GM18508 (cell line): ENCODE results near the gene CRADD.
"Not testable (repeated sequence)": the region's sequence is repeated elsewhere in the genome, so short reads cannot be mapped to it uniquely, and the experiment has no call there.

Source experiments
- ATAC-seq: cut with Tn5 transposase; IDR thresholded peaks from one replicate; pipeline ENCODE4 v1.9.1; 2021; ENCODE audit warnings: moderate number of reproducible peaks; ENCODE audit not compliant: insufficient read depth, unreplicated experiment

CRADD gene

DNA sequence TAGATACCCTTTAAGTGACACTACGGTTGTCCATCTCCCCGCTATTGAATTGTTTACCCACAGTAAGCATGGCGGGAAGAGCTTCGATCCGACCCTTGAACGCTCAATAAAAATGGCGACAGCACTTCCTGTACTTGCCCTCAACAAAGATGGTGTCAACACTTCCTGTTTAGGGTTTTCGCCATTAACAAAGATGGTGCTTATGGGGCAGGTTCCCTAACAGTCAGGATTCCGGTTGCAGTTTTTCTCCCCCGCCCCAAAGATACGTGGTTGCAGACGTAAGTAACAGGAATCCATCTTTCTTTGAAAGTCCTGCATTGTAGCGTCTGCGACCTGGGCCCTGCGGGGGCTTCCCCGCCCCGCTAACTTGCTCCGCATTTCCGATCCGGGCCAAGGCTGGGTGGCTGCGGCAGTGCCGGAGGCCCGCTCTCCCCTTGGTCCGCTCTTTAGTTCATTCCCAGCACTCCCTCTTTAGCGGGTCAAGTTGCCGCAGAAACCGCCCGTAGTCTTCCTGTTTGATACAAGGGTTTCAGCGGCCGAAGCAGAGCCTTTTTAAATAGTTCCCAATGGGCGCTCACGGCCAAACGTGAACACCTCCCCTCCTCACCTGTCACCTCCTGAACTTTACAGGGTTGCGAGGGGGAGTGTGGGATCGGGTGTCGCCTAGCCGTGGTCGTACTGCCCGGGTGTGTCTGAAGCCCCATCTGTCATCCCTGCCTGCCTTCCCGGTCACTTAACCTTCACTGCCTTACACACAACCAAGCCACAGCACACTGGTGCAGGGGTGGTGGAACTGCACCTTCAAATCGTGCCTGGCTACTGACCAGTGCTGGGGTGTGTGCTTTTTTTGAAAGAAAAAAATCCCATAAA is at the start of gene CRADD:
TSS of gene CRADD (plus strand) at position 181 of the 870 bp plus-strand sequence.
- peak; percentile 79 for ATAC-seq

DNA sequence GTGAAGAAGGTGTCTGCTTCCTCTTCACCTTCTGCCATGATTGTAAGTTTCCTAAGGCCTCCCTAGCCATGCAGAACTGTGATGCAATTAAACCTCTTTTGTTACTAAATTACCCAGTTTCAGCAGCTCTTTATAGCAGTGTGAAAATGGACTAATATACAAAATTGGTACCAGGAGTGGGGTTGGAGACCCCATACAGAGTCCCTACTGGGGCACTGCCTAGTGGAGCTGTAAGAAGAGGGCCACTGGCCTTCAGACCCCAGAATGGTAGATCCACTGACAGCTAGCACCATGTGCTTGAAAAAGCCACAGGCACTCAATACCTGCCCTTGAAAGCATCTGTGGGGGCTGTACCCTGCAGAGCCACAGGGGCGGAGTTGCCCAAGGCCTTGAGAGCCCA is 44.8 kb upstream of the CRADD start:
- no peak for ATAC-seq

DNA sequence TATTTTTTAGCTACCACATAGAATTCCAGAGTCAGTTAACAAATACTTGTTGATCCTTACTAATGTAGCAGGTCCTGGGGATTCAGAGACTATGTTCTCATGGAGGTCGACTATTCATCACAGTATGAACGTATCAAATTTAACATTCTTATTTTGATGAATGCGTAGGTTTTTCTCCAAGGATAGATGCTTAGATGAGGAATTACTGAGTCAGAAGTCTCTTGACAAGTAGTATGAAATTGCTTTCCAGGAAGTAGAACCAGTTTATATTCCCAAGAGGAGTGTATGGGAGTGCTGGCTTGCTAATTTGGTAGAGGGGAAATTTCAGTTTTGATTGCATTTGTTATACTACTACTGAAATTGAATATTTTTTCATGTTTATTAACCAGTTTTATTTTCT is 42.8 kb upstream of the CRADD start:
- no peak for ATAC-seq

DNA sequence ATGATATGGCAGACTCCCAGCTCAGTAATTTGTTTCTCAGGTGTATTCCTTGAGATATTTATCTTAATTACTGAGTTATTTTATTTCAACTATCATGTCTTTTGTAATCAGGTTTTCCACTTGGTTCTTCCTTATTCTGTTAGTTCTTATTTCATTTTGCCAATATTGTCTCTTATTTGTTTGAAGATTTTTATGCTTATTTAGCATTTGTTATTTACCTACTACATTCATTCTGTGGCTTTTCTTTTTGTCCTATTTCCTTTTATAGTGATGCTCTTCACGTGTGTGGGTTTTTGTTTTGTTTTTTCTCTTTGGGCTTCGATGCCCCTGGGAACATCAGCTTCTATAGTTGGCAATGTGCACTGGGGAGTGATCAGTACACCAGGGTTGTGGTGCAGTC is 40.5 kb upstream of the CRADD start:
- ATAC-seq = no peak

DNA sequence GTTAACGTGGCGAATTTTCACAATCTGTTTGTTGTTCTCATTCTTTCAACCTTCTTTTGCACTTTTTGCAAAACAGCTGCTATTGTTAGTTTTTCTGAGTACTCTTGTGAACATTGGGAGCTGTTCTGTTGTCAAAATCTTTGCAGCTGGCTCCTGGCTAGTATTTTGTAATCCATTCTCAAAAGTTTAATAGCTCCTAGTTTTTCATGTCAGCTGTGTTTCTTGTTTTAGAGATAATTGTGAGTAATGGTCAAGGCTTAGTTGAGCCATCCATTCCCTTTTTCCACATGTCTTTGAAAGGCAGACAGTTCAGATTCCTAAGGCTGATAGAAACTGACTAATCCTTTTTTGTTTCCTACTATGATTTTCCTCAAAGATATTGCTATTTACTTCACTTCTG is 39.1 kb upstream of the CRADD start:
- ATAC-seq = no peak

DNA sequence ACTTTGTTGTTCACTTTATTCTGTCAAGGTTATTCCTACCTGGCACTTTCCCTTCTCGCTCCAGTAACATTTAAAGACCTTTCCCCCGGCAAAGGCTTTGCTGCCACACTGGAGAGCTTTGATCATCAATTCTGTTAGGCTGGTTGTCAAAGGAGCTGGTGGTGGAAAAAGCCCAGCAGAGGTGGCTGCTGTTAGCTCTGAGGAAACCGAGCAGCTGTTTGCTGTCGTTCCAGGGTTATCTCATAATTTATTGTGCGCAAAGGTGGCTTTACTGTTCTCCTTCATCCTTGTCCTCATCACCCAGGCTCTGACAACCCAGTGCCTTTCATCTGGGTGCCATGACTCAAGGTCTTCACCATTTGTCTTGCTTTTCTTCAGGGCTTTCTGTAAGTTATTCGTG is 38.2 kb upstream of the CRADD start:
- ATAC-seq = no peak

DNA sequence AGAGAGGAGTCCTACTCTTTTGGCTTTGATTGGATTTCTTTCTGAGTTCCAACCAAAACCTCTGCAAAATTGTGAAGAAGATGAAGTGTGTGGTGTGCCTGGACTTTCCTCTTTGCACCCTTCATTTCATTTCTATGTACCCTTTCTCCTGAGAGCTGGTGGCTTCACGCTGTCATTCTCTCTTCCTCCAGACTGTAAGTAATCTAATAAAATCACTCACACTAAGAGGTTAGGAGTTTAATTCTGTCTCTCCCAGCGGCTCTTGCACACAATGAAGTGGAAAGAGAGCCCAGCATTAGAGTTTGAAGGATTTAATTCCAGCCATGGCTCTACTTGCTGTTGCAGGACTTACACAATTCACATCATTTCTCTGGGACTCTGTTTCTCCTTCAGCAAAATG is 37.8 kb upstream of the CRADD start:
- no peak for ATAC-seq

DNA sequence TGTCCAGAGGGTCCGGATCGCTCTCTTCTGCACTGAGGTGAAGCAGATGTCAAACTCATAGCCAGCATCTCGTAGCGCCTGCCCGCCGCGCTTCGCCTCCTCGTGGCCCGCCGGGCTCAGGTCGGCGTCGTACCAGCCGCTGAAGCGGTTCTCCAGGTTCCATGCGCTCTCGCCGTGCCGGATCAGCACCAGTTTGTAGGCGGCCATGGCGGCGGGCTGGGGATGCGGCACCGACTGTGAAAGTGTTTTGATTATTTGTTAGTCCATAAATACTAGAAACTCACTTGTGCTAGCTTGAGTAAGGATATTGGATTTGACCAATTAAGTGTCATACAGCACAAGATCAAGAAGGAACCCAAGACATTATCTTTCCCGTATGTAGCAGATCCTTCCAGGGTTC is 35.8 kb upstream of the CRADD start:
- not testable (repeated sequence) for ATAC-seq

DNA sequence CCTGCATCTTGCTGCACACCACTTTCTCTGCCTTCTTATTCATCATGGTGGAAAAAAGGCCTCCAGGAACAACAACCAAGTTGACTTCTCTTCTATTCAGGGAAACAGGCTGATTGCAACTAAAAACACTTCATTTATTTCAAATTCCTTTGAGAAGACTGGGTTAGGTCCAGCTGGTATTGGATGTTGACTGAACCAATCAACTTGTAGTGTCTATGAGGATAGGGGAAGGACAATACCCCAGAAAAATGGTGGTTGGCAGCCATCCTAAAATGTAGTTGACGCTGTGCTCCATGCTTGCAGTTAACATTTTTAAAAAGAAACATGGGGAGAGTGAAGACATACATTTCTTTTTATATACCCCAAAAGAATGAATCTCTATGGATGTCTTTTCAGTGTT is 34.4 kb upstream of the CRADD start:
- no peak for ATAC-seq

DNA sequence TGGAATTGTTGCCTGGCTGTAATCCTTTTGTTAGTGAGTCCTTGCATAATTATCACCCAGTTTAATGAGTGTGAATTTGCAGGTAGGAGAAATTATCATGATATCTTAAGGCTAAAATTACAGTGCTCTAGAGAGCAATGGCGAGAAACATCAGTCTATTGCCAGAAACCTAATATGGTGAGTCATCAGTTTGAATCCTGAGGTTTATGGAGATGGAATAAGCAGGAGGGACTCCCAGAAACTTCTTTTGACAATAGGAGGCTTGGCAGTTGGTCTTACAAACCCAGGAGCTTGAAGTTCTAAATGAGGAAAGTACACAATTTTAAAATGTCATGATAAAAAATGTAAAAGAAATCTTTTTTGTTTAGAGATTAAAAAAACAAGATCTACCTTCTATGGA is 31.5 kb upstream of the CRADD start:
- ATAC-seq = no peak

DNA sequence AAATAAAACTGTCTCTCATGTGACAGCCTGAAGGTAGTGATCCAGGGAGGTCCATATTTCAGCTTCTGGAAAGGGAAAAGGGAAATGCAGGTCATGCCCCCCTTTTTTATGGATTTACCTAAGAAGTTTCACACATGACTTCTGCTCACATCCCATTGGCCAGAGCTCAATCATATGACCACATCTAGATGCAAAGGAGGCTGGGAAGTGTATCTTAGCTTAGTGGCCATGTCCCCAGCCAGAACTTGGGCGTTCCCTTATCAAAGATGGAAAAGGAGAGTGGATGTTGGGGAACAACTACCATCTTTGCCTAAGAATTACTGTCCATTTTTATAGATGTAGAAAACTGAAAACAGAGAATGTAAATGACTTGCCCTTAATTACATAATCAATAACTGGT is 26.5 kb upstream of the CRADD start:
- no peak for ATAC-seq

DNA sequence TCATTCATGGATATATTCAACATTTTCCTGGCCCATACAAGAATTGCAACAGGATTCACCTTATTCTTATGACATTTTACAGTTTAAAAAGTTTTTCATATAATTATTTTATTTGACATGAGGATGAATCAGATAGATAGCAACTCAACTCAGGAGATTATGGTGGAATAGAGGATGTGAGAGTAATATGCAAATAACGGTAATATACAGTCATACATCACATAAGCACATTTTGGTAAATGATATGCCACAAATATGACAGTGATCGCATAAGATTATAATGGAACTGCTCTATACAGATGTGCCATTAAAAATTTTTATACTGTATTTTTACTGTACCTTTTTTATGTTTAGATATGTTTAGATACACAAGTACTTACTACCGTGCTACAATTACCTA is 24.1 kb upstream of the CRADD start:
- no peak for ATAC-seq

DNA sequence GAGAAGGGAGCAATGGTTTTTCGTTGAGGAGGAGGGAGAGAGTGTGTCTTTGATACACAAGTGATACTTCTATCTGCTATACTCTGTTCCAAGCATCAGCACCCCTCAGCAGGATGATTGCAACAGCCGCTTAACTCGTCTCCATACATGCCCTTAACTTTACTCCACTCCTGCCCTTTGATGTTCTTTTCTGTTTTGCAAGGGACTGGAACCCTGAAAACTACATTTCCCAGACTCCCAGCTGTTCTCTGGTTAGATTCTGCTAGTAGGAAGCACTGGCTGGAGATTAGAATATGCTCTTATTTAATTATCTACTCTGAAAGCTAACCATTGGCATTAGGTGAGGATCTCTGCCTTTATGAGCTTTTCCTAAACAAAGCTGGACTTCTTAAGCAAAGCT is 23.5 kb upstream of the CRADD start:
- no peak for ATAC-seq

DNA sequence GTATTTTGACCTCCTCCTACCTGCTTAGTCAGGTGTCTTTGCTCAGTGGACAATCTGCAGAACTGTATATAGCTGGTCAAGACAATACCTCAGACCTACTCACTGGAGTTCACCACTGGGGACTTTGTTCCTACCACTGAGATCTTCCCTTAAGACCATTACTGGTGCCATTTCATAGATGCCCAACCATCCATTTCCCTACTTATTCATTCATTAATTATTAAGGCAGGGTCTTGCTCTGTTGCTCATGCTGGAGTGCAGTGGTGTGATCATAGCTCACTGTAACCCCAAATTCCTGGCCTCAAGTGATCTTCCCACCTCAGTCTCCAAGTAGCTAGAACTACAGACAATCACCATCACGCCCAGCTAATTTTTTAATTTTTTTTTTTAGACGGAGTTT is 22.8 kb upstream of the CRADD start:
- no peak for ATAC-seq

DNA sequence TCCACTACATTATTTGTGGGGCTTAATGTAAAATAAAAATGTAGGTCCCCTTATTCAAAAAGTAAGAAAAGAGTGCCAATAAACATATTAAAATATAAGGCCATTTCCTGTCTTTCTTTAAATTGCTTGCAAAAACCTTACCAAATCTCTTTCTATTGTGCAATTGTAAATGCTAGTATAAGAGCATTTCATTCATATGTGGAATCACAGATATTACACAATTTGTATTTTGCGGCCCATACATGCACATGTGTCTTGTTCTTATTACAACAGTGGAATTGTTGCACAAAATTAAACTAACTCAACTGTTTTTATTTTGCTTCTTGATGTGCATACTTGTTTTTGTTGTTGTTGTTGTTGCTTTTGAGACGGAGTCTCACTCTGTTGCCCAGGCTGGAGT is 20.1 kb upstream of the CRADD start:
- ATAC-seq = no peak

DNA sequence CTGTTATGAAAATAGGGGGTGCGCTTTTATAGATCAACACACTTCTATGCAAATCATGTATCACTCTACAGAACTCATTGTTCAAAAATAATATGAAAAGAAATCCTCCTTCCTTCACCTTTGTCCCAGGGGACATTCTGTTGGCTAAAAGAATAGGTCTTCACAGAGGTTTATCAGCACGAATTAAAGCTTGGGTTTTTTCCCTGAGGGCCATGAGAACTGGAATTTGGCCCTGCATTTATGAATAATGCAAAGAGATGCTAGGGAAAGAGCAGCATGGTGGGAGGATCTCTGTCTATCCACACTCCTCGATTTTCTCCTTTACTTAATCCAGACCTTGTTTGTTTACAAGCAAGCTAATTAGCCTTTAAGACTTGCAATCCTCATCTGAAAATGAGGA is 16.2 kb upstream of the CRADD start:
- ATAC-seq = no peak

DNA sequence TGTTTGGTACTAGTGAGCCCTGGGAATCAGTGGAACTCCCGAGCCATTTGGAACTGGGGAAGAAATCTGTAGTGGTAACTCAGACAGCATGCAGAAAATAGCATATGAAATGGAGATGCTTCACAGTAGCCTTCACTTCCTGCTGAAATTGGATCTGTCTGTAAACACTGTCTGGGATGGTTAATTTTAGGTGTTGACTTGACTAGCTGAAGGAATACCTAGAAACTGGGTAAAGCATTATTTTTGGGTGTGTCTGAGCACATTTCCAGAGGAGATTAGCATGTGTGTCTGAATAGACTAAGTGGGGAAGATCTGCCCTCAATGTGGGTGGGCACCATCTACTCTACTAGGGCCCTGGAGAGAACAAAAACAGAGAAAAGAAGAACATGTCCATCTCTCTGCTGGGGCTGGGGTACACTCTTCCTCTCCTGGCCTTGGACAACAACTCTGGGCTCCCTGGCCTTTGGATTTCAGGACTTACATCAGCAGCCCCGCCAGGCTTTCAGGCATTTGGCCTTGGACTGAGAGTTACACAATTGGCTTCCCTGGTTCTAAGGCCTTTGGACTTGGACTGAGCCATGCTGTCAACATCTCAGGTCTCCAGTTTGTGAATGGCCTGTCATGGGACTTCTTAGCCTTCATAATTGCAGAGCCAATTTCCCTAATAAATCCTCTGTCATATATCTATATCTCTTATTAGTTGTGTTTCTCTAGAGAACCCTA is 14.0 kb upstream of the CRADD start:
- no peak for ATAC-seq

DNA sequence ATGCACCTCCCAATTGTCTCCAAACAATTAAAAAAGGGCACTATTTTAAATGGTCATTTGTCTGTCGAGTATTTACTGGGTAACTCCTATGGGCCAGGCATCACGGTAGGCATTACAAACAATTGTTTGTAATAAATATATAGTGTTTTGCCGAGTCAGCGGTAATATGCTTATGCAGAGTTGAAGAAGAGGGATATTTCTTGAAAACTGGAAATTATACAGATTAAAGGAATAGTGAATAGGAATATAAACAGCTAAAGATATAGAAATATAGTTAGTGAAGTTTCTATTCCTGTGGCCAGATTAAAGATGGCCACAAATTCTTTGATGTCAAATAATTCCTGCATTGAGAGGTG is 13.5 kb upstream of the CRADD start:
- no peak for ATAC-seq

DNA sequence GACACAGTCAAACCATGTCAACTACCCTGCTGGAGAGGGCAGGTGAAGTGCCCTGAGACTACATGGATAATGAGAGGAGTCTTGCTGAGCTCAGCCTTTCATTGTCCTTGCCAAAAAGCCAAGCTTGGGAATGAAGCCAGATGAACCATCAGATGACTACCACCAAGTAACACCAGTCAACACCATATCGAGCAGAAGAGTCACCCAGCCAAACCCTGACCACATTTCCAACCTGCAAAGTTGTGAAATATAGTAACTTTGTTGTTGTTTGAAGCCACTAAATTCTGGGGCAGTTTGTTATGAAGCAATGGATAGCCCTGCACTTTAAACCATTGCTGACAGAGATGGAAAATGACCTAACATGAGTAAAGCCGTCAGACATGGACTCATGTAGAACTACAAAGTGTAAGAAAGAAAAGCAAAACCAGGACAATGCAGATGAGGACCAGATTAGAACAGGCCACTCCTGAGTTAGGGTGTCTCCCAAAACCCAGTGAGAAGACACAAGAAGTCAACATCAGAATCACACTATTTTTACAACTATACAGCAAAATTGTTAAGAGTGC is 12.5 kb upstream of the CRADD start:
- no peak for ATAC-seq

DNA sequence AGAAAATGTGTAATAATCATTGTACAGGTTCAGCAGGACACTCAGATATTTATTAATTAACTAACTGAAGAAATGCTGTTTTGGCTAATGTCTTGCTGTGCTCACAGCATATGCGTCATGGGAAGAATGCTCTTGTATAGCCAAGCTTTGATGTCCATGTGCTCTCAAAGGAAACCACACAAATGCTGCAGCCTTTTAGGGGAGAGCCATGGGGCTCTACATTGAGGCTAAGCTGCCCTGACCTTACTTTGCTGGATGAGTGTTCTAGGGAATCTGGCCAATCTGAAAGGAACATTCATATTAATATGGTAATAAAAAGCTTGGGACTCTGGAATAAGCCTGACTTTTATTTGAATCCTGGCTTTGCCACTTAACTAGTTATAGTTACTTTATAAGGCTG is 9.5 kb upstream of the CRADD start:
- ATAC-seq = no peak

DNA sequence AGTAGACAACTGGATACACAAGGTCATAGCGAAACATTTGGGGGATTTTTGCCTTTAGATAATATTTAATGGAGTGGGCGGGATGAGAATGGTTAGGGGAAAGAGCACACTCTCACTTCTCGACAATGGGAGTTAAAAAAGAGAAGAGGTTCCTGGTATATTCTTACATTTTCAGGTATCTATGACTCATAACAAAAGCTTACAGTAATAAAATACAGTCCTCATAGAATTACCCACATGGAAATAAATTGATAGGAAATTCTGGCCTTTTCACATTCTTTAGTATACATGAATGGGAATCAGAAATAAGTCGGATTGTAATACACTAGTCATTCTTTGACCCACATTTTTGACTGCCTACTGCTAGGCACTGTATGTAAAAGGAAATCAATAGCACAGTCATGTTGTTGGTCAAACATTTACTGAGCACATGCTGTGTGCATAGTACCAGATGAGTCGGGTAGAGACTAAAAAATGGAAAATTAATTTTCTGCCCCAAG is 8.2 kb upstream of the CRADD start:
- peak; percentile 61 for ATAC-seq
